Trophoblast cell (in vitro differentiated cells and primary cell): ENCODE measurements around the gene FCRLB.
"Not testable (repeated sequence)": the region's sequence is repeated elsewhere in the genome, so short reads cannot be mapped to it uniquely, and the experiment has no call there.

Source experiments
- DNase-seq, 2 donors: peaks; one replicate each; pipeline ENCODE4 v3.0.0-alpha.2; 2016
- H2AFZ ChIP-seq: 2 replicates; pipeline ENCODE4 v1.6.1; 2013; ENCODE audit warnings: low read length, moderate library complexity, mild to moderate bottlenecking; ENCODE audit not compliant: insufficient read depth, poor library complexity
- H2AK5ac ChIP-seq: 2 replicates; pipeline ENCODE4 v1.6.1; 2013; ENCODE audit warnings: mild to moderate bottlenecking, low read length
- H2BK120ac ChIP-seq: 2 replicates; pipeline ENCODE4 v1.6.1; 2013; ENCODE audit warnings: low read length, mild to moderate bottlenecking, moderate library complexity; ENCODE audit not compliant: insufficient read depth, poor library complexity
- H2BK12ac ChIP-seq: 2 replicates; pipeline ENCODE4 v1.6.1; 2013; ENCODE audit warnings: mild to moderate bottlenecking, low read length, moderate library complexity
- H2BK5ac ChIP-seq: 2 replicates; pipeline ENCODE4 v1.6.1; 2013; ENCODE audit warnings: low read length, low read depth, moderate library complexity, mild to moderate bottlenecking; ENCODE audit not compliant: poor library complexity
- H3K14ac ChIP-seq: 2 replicates; pipeline ENCODE4 v1.6.1; 2013; ENCODE audit warnings: mild to moderate bottlenecking, low read length
- H3K18ac ChIP-seq: 2 replicates; pipeline ENCODE4 v1.6.1; 2013; ENCODE audit warnings: mild to moderate bottlenecking, low read length
- H3K23ac ChIP-seq: 2 replicates; pipeline ENCODE4 v1.6.1; 2013; ENCODE audit warnings: low read length
- H3K27ac ChIP-seq: 2 replicates; pipeline ENCODE4 v1.5.1; 2013; ENCODE audit warnings: low read depth, mild to moderate bottlenecking, inconsistent platforms, low read length, moderate library complexity
- H3K27me3 ChIP-seq: 2 replicates; pipeline ENCODE4 v1.6.1; 2013; ENCODE audit warnings: inconsistent platforms, mild to moderate bottlenecking, low read length, moderate library complexity; ENCODE audit not compliant: insufficient read depth
- H3K36me3 ChIP-seq, 2 experiments: 1 replicate in 1 of 2; 2 replicates in 1 of 2; pipeline ENCODE4 v1.6.1; 2013; ENCODE audit warnings: low read length in 2 of 2, mild to moderate bottlenecking in 2 of 2, moderate library complexity in 1 of 2; ENCODE audit not compliant: insufficient read depth in 2 of 2, control insufficient read depth in 1 of 2
- H3K4ac ChIP-seq: 2 replicates; pipeline ENCODE4 v1.6.1; 2013; ENCODE audit warnings: low read depth, mild to moderate bottlenecking, low read length, moderate library complexity
- H3K4me1 ChIP-seq, 2 experiments: 1 replicate in 1 of 2; 2 replicates in 1 of 2; pipeline ENCODE4 v1.6.1; 2013; ENCODE audit warnings: low read length in 2 of 2, mild to moderate bottlenecking in 2 of 2, moderate library complexity in 1 of 2; ENCODE audit not compliant: insufficient read depth in 2 of 2, control insufficient read depth in 1 of 2
- H3K4me2 ChIP-seq: 2 replicates; pipeline ENCODE4 v1.6.1; 2013; ENCODE audit warnings: inconsistent platforms, mild to moderate bottlenecking, low read length, moderate library complexity
- H3K4me3 ChIP-seq: 2 replicates; pipeline ENCODE4 v1.5.1; 2013; ENCODE audit warnings: mild to moderate bottlenecking, low read depth, low read length, inconsistent platforms
- H3K79me1 ChIP-seq: one replicate; pipeline ENCODE4 v1.6.1; 2013; ENCODE audit warnings: low read length
- H3K79me2 ChIP-seq: 2 replicates; pipeline ENCODE4 v1.6.1; 2013; ENCODE audit warnings: low read length, mild to moderate bottlenecking; ENCODE audit not compliant: control insufficient read depth, insufficient read depth, poor library complexity
- H3K9ac ChIP-seq: 2 replicates; pipeline ENCODE4 v1.6.1; 2013; ENCODE audit warnings: mild to moderate bottlenecking, low read length
- H3K9me3 ChIP-seq: 2 replicates; pipeline ENCODE4 v1.6.1; 2013; ENCODE audit warnings: low read depth, mild to moderate bottlenecking, control low read depth, inconsistent platforms, low read length; ENCODE audit not compliant: insufficient read depth
- H4K12ac ChIP-seq: 2 replicates; pipeline ENCODE4 v1.6.1; 2013; ENCODE audit warnings: low read depth, mild to moderate bottlenecking, low read length, moderate library complexity
- H4K8ac ChIP-seq: 2 replicates; pipeline ENCODE4 v1.6.1; 2013; ENCODE audit warnings: low read depth, mild to moderate bottlenecking, low read length, moderate library complexity
- H4K91ac ChIP-seq: one replicate; pipeline ENCODE4 v1.6.1; 2013; ENCODE audit warnings: low read depth, mild to moderate bottlenecking, low read length, moderate library complexity
- WGBS: extraction: QIAGEN DNeasy Blood & Tissue Kit; methylation state at CpG from one replicate; pipeline ENCODE4 v1.1.7; 2013; ENCODE audit warnings: missing lambda C conversion rate; ENCODE audit not compliant: insufficient read length, insufficient coverage; ENCODE audit errors: extremely low coverage; 5-methylcytosine and 5-hydroxymethylcytosine counted together

FCRLB gene

GRCh38 chr1:161766102-161766981, 45.0 kb downstream of the FCRLB start, which contains the start of gene ATF6:
ATF6 (plus strand) TSS chr1:161766320; CDS start chr1:161766361, 41 bp downstream.
- Histone ChIP-seq H2BK12ac (no peak within 1 kb of the TSS), H3K23ac (peak within 1 kb of the TSS; percentile 30), H4K8ac (peak within 1 kb of the TSS; percentile 86), H2AFZ (peak within 1 kb of the TSS; percentile 98), H3K4me3 (peak within 1 kb of the TSS; percentile 98), H2BK120ac (peak within 1 kb of the TSS; percentile 90), H2BK5ac (peak within 1 kb of the TSS; percentile 71), H3K4ac (peak within 1 kb of the TSS; percentile 92), H4K91ac (peak within 1 kb of the TSS; percentile 79), H3K9ac (peak within 1 kb of the TSS; percentile 98), H3K9me3 (peaks cover 3% of the 10 kb centered on the region), H3K79me2 (peaks cover 4% of the 10 kb centered on the region), H3K14ac (peak within 1 kb of the TSS; percentile 97), H3K27me3 (no peaks in the 10 kb centered on the region), H3K79me1 (peaks cover 5% of the 10 kb centered on the region), H3K4me2 (peak within 1 kb of the TSS; percentile 96), H3K36me3 (no peaks in the 10 kb centered on the region), H3K4me1 (peaks cover 0 to 1% of the 10 kb centered on the region in 2 experiments), H3K18ac (peak within 1 kb of the TSS; percentile 71), H2AK5ac (no peak within 1 kb of the TSS), H3K27ac (peak within 1 kb of the TSS; percentile 6), H4K12ac (peak within 1 kb of the TSS; percentile 97)
- peak; percentile 73 to 90 for DNase-seq
- WGBS: no CpG with 5 or more reads among the region's 35 CpGs

GRCh38 chr1:161768461-161768860, 47.1 kb downstream of the FCRLB start:
- Histone ChIP-seq H3K36me3 (no peaks in the 10 kb centered on the region), H2BK120ac (no peak overlapping the region), H3K27me3 (no peaks in the 10 kb centered on the region), H3K9me3 (peaks cover 3% of the 10 kb centered on the region), H3K4me2 (no peak overlapping the region), H2AK5ac (no peak overlapping the region), H3K14ac (no peak overlapping the region), H2AFZ (no peak overlapping the region), H2BK5ac (no peak overlapping the region), H2BK12ac (no peak overlapping the region), H3K18ac (no peak overlapping the region), H3K79me1 (peaks cover 5% of the 10 kb centered on the region), H3K9ac (no peak overlapping the region), H3K4ac (no peak overlapping the region), H3K79me2 (peaks cover 4% of the 10 kb centered on the region), H3K4me3 (no peak overlapping the region), H3K4me1 (peaks cover 0 to 1% of the 10 kb centered on the region in 2 experiments), H3K23ac (no peak overlapping the region), H4K91ac (no peak overlapping the region), H4K12ac (no peak overlapping the region), H3K27ac (no peak overlapping the region), H4K8ac (no peak overlapping the region)
- DNase-seq: no peak
- WGBS: no CpG with 5 or more reads among the region's 5 CpGs

GRCh38 chr1:161768986-161769672, 47.8 kb downstream of the FCRLB start:
- H3K4me3 ChIP-seq: no peak overlapping the region
- H3K4me2 ChIP-seq: no peak overlapping the region
- H3K9ac ChIP-seq: no peak overlapping the region
- no peak overlapping the region for H4K91ac ChIP-seq
- H3K36me3 ChIP-seq: no peaks in the 10 kb centered on the region
- peaks cover 5% of the 10 kb centered on the region for H3K79me1 ChIP-seq
- no peak overlapping the region for H2BK5ac ChIP-seq
- H3K18ac ChIP-seq: no peak overlapping the region
- H3K27me3 ChIP-seq: no peaks in the 10 kb centered on the region
- no peak overlapping the region for H3K27ac ChIP-seq
- no peak overlapping the region for H2AFZ ChIP-seq
- H3K9me3 ChIP-seq: peaks cover 3% of the 10 kb centered on the region
- no peak overlapping the region for H2AK5ac ChIP-seq
- no peak overlapping the region for H3K14ac ChIP-seq
- H3K23ac ChIP-seq: no peak overlapping the region
- peaks cover 0 to 1% of the 10 kb centered on the region in 2 experiments for H3K4me1 ChIP-seq
- peaks cover 4% of the 10 kb centered on the region for H3K79me2 ChIP-seq
- no peak overlapping the region for H4K12ac ChIP-seq
- DNase-seq: no peak
- no peak overlapping the region for H2BK12ac ChIP-seq
- no peak overlapping the region for H4K8ac ChIP-seq
- no peak overlapping the region for H2BK120ac ChIP-seq
- no peak overlapping the region for H3K4ac ChIP-seq

- not testable (repeated sequence) for H3K9ac ChIP-seq, H3K4me1 ChIP-seq, H4K91ac ChIP-seq, H2BK5ac ChIP-seq, H2BK12ac ChIP-seq, H3K27me3 ChIP-seq, H3K23ac ChIP-seq, H2AFZ ChIP-seq, H3K18ac ChIP-seq, H3K79me1 ChIP-seq, H4K8ac ChIP-seq, H3K4me3 ChIP-seq, H3K4ac ChIP-seq, H3K9me3 ChIP-seq, H3K36me3 ChIP-seq, H3K4me2 ChIP-seq, DNase-seq, H3K79me2 ChIP-seq, H4K12ac ChIP-seq, H2BK120ac ChIP-seq, H3K14ac ChIP-seq, H2AK5ac ChIP-seq, H3K27ac ChIP-seq
- WGBS: no CpG with 5 or more reads among the region's 5 CpGs
These were observed 48.3 kb downstream of the FCRLB start for GRCh38 chr1:161769673-161770045.
